ENCODE data around the gene STX12.

Gene STX12

GRCh38 chr1:27872059-27872801, 99.2 kb downstream of the STX12 start, which contains the start of gene THEMIS2:
Gene THEMIS2 (plus strand): TSS chr1:27872544. CDS start chr1:27872572, 28 bp downstream.
- peak; percentile 12 for DNase-seq

GRCh38 chr1:27872802-27873551, 100.0 kb downstream of the STX12 start:
- no peak for DNase-seq

GRCh38 chr1:27873671-27874384, 100.8 kb downstream of the STX12 start:
- DNase-seq: no peak
